ENCODE data around the gene MRPS23.

MRPS23 gene

DNA sequence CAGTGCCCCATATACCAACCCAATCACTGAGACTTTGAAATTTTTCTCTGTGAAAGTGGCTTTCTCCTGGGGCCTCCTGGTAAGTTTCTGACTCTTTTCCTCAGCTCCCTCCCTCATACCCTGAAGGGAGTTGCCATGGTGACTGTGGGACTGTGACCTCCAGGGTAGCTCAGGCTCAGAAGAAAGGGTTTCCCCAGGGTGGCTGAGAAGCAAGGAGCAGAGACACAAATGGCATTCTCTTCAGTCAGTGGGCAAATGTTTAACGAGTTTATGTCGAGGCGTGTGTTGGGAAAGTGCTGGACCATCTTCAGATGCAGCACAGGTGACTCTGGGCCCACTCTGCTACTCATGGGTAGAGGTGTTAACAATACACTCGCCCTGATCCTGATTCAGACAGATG is 46.8 kb downstream of the MRPS23 start:
- no peak for TF ChIP-seq FOXP2 (optimal IDR thresholded peaks at IDR 0.05; ENCODE audit: borderline replicate concordance, extremely low read depth, extremely low read length, insufficient read depth)
- TF ChIP-seq, protein P1, sequence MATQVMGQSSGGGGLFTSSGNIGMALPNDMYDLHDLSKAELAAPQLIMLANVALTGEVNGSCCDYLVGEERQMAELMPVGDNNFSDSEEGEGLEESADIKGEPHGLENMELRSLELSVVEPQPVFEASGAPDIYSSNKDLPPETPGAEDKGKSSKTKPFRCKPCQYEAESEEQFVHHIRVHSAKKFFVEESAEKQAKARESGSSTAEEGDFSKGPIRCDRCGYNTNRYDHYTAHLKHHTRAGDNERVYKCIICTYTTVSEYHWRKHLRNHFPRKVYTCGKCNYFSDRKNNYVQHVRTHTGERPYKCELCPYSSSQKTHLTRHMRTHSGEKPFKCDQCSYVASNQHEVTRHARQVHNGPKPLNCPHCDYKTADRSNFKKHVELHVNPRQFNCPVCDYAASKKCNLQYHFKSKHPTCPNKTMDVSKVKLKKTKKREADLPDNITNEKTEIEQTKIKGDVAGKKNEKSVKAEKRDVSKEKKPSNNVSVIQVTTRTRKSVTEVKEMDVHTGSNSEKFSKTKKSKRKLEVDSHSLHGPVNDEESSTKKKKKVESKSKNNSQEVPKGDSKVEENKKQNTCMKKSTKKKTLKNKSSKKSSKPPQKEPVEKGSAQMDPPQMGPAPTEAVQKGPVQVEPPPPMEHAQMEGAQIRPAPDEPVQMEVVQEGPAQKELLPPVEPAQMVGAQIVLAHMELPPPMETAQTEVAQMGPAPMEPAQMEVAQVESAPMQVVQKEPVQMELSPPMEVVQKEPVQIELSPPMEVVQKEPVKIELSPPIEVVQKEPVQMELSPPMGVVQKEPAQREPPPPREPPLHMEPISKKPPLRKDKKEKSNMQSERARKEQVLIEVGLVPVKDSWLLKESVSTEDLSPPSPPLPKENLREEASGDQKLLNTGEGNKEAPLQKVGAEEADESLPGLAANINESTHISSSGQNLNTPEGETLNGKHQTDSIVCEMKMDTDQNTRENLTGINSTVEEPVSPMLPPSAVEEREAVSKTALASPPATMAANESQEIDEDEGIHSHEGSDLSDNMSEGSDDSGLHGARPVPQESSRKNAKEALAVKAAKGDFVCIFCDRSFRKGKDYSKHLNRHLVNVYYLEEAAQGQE (IDR thresholded peaks at IDR 0.05; ENCODE audit: insufficient read depth in 1 of 2, low read depth in 2 of 2, low read length in 2 of 2): no peak
- no peak for TF ChIP-seq SIN3A (IDR thresholded peaks at IDR 0.05; ENCODE audit: borderline replicate concordance, insufficient read depth, low read length)
- no peak for TF ChIP-seq POLR2AphosphoS5 (IDR thresholded peaks at IDR 0.05; ENCODE audit: low read depth, low read length)
- no peak for TF ChIP-seq TAF1 (IDR thresholded peaks at IDR 0.05; ENCODE audit: borderline replicate concordance, insufficient read depth, low read length)

DNA sequence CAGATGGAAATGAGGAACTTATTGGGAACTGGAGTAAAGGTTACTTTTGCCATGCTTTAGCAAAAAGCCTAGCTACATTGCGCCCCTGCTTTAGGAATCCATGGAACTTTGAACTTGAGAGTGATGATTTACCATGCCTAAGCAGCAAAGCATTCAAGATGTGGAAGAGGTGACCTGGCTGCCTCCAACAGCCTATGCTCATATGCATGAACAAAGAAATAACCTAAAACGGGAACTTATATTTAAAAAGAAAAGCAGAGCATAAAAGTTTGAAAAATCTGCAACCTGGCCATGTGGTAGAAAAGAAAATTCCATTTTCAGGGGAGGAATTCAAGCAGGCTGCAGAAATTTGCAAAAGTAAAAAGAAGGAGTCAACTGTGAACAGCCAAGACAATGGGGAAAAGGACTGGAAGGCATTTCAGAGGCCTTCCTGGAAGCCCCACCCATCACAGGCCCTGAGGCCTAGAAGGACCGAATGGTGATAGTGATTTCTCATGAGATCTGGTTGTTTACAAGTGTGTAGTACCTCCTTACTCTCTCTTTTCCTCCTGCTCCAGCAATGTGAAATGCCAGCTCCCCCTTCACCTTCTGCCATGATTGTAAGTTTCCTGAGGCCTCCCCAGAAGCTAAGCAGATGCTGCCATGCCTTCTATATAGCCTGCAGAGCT is 48.7 kb downstream of the MRPS23 start:
- TF ChIP-seq, protein P1 (IDR thresholded peaks at IDR 0.05; ENCODE audit: insufficient read depth in 1 of 2, low read depth in 2 of 2, low read length in 2 of 2): no peak
- TF ChIP-seq FOXP2 (optimal IDR thresholded peaks at IDR 0.05; ENCODE audit: borderline replicate concordance, extremely low read depth, extremely low read length, insufficient read depth): no peak
- TF ChIP-seq POLR2AphosphoS5 (IDR thresholded peaks at IDR 0.05; ENCODE audit: low read depth, low read length): no peak
- no peak for TF ChIP-seq TAF1 (IDR thresholded peaks at IDR 0.05; ENCODE audit: borderline replicate concordance, insufficient read depth, low read length)
- TF ChIP-seq SIN3A (IDR thresholded peaks at IDR 0.05; ENCODE audit: borderline replicate concordance, insufficient read depth, low read length): no peak

DNA sequence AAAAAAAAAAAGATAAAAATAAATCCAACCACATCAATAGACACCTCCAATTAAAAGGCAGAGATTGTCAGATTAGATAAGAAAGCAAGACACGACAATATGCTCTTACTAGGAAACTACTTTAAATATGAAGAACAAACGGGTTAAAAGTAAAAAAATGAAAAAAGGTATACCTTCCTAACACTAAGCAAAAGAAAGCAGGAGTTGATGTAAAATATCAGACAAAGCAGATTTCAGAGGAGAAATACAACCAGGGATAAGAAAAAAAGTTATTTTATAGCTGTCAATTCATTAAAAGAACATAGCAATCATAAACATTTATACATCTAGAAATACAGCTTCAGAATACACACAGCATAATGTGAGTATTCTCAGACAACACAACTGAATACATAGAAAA is 55.0 kb downstream of the MRPS23 start:
- TF ChIP-seq POLR2AphosphoS5 (IDR thresholded peaks at IDR 0.05; ENCODE audit: low read depth, low read length) (no peak), TAF1 (IDR thresholded peaks at IDR 0.05; ENCODE audit: borderline replicate concordance, insufficient read depth, low read length) (no peak), FOXP2 (optimal IDR thresholded peaks at IDR 0.05; ENCODE audit: borderline replicate concordance, extremely low read depth, extremely low read length, insufficient read depth) (no peak), SIN3A (IDR thresholded peaks at IDR 0.05; ENCODE audit: borderline replicate concordance, insufficient read depth, low read length) (no peak)
- TF ChIP-seq, protein P1 (IDR thresholded peaks at IDR 0.05; ENCODE audit: insufficient read depth in 1 of 2, low read depth in 2 of 2, low read length in 2 of 2): no peak

DNA sequence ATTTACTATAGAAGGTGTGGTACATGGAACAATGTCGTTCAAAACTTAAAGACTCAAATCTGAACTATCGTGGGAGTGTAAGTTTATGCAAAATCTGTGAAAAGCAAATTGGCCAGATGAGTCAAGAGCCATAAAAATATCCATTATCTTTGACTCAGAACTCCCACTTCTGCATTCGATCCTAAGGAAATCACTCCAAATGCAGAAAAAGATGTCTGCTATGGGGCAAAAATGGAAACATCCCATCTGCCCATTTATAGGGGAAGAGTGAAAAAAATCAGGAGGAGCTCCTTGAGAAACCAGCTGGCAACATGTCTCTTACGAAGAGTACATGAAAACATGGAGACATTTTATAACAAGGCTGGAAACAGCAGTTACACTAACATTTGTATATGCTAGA is 61.1 kb downstream of the MRPS23 start:
- TF ChIP-seq SIN3A (IDR thresholded peaks at IDR 0.05; ENCODE audit: borderline replicate concordance, insufficient read depth, low read length) (no peak), POLR2AphosphoS5 (IDR thresholded peaks at IDR 0.05; ENCODE audit: low read depth, low read length) (no peak), FOXP2 (optimal IDR thresholded peaks at IDR 0.05; ENCODE audit: borderline replicate concordance, extremely low read depth, extremely low read length, insufficient read depth) (no peak), TAF1 (IDR thresholded peaks at IDR 0.05; ENCODE audit: borderline replicate concordance, insufficient read depth, low read length) (no peak)
- TF ChIP-seq, protein P1 (IDR thresholded peaks at IDR 0.05; ENCODE audit: insufficient read depth in 1 of 2, low read depth in 2 of 2, low read length in 2 of 2): no peak

Measured in PFSK-1 (cell line).